BLaER1 (cell line): ENCODE results near the gene TPRG1.

Experiments
- H3K27ac ChIP-seq: shearing (Covaris generic); formaldehyde crosslinking; 2 replicates; pipeline ENCODE4 v1.8.1; 2022
- H3K27me3 ChIP-seq: shearing (Covaris generic); formaldehyde crosslinking; 2 replicates; pipeline ENCODE4 v1.8.1; 2022
- H3K36me3 ChIP-seq: shearing (Covaris generic); formaldehyde crosslinking; 2 replicates; pipeline ENCODE4 v1.8.1; 2022
- H3K4me1 ChIP-seq: shearing (Covaris generic); formaldehyde crosslinking; 2 replicates; pipeline ENCODE4 v1.8.1; 2022
- H3K4me2 ChIP-seq: shearing (Covaris generic); formaldehyde crosslinking; 2 replicates; pipeline ENCODE4 v1.8.1; 2022
- H3K4me3 ChIP-seq: shearing (Covaris generic); formaldehyde crosslinking; 2 replicates; pipeline ENCODE4 v1.8.1; 2022
- H3K9ac ChIP-seq: shearing (Covaris generic); formaldehyde crosslinking; 2 replicates; pipeline ENCODE4 v1.8.1; 2022
- H3K9me3 ChIP-seq: shearing (Covaris generic); formaldehyde crosslinking; 2 replicates; pipeline ENCODE4 v1.8.1; 2022
- H4K20me1 ChIP-seq: shearing (Covaris generic); formaldehyde crosslinking; 2 replicates; pipeline ENCODE4 v1.8.1; 2022
- Cebpa-rat ChIP-seq: shearing (Covaris generic); IDR thresholded peaks from 2 replicates; pipeline ENCODE4 v1.8.1; 2022

The TPRG1 gene

DNA sequence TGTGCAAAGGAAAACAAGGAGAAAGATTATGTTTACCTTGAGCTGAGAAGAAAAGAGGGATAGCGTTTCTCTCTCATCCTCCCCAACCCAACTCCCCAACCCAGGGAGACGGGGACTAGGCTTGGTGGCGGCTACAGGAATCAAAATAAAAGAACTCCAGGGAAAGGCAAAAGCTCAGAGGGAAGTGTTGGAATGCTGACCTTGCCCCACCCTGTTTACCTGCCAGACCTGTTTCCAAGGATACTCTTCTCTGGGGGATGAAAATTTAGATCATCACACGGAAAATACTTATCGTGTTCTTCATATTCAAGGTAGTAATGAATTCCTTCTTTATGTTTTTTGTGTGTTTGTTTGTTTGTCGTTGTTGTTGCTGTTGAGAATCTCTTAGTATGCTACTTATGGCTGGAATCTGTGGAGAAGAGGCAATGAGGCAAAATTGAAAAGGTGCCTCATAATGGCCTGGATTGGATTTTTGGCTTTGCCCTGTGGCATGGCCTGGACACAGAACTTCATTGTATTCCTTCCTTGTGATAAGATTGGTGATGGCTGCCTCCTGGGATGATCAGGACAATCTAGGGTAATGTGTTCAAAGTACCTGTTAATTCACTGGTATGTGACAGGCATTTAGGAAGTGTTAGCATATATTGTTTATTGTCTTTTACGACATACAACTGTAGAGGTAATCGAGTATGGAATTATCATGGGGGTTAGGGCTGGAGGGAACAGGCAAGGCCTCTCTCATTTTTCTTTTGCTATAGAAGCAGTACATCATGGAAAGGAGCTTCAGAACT is 11.1 kb upstream of the TPRG1 start:
- Histone ChIP-seq H3K4me1 (no peaks in the 10 kb centered on the region), H3K4me2 (no peak overlapping the region), H4K20me1 (no peaks in the 10 kb centered on the region), H3K27ac (no peak overlapping the region), H3K27me3 (no peaks in the 10 kb centered on the region), H3K36me3 (no peaks in the 10 kb centered on the region), H3K9me3 (no peaks in the 10 kb centered on the region), H3K4me3 (no peak overlapping the region), H3K9ac (no peak overlapping the region)
- TF ChIP-seq Cebpa-rat: no peak

DNA sequence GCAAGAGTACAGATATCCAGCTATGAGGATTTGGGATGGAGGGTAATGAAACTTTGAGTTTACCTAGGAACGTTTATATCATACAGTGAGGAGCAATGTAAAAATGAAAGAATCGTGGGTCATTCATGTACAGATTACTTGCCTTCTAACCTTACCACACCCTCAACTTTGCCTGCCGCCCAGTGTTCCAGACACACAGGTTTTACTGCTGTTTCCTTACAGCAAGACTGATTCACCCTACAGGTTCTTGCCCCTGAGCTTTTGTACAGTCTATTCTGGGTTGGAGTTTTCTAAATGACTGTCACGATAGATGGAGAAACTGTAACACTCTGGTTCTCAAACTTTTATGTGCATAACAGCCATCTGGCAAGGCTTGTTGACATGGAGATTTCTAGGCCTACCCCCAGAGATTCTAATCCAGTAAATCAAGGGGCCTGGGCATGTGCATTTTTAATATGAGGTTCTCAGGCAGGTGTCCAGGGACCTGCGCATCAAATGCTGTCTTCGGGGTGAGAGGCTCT is 6.6 kb upstream of the TPRG1 start:
- Histone ChIP-seq H4K20me1 (no peaks in the 10 kb centered on the region), H3K4me2 (no peak overlapping the region), H3K9ac (no peak overlapping the region), H3K36me3 (no peaks in the 10 kb centered on the region), H3K4me1 (no peaks in the 10 kb centered on the region), H3K27ac (no peak overlapping the region), H3K9me3 (no peaks in the 10 kb centered on the region), H3K4me3 (no peak overlapping the region), H3K27me3 (no peaks in the 10 kb centered on the region)
- no peak for TF ChIP-seq Cebpa-rat

DNA sequence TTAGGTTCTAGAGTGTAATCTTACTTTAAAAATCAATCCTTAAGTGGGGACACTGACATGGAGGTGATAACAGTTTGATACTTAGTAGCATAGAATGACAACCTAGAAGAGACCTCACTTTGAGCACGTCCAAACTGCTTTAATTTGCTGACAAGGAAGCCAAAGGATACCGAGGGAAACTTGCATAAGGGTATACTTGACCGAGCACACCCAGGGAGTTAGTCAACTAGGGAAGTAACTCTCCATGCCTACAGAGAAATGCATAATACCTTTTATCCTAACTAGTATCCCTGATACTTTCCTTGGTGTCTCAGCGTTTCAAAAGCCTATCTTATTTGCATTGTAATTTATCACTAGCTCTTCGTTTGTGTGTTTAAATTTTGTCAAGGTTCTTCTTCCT is 5.5 kb upstream of the TPRG1 start:
- H3K4me3 ChIP-seq: no peak overlapping the region
- TF ChIP-seq Cebpa-rat: no peak

DNA sequence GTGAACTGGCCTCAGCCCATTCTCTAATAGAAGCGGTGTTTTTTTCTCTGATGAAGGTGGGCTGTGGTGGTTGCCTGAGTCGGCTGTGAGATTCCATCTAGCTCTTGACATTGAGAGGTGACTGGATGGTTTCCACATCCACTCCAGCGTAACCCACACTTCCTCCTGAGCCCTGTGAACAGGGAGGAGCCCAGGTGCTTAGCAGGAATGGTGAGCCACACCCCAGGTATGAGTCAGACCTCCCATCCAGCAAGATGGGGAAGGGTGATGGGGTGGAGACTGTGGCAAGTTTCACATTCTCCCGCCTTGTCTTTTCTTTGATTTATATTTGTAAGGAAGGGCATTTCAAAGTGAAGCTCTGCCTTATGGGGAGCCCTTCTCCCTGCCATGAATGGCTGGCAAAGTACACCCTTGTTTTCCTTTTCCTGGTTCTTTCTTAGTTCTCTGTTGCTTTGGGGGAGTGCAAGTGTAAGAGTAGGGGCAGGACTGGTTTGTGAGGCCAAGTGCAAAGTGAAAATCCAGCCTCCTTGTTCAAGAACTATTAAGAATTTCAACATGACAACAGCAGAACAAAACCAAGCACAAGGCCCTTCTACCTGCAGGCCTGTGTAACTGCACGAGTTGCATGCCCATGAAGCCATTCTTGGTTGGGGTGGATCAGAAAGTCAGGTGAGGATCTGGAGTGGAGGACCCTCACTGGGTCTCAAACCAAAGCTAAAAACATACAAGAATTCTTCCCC is 4.6 kb upstream of the TPRG1 start:
- Histone ChIP-seq H3K9ac (no peak overlapping the region), H3K27me3 (no peaks in the 10 kb centered on the region), H3K4me2 (no peak overlapping the region), H3K4me3 (no peak overlapping the region), H3K36me3 (no peaks in the 10 kb centered on the region), H3K4me1 (no peaks in the 10 kb centered on the region), H3K9me3 (no peaks in the 10 kb centered on the region), H4K20me1 (no peaks in the 10 kb centered on the region), H3K27ac (no peak overlapping the region)
- no peak for TF ChIP-seq Cebpa-rat

More for the DNA sequence above, 5.5 kb upstream of the TPRG1 start:
- H4K20me1 ChIP-seq: no peaks in the 10 kb centered on the region
- H3K9ac ChIP-seq: no peak overlapping the region
- H3K36me3 ChIP-seq: no peaks in the 10 kb centered on the region
- H3K27ac ChIP-seq: no peak overlapping the region
- H3K4me1 ChIP-seq: no peaks in the 10 kb centered on the region
- H3K9me3 ChIP-seq: no peaks in the 10 kb centered on the region
- H3K4me2 ChIP-seq: no peak overlapping the region
- H3K27me3 ChIP-seq: no peaks in the 10 kb centered on the region

DNA sequence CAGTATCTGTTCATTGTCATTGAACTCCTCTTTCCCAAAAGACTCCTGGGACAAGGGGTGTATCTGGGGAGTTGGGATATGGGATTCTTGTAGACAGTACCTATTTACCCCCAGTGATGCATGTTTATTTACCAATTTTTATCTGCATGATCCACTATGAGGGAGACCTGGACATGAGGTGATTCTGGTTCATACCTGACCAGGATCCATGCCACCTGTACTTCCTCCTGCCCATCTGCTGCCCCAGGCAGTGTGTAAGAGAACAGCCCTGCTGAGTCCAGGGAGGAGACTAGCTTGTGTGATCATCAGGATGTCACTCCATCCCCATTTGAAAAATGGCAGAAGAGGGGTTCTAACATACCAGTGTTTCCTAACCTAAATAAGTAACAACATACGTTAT is 3.1 kb upstream of the TPRG1 start:
- no peak overlapping the region for H3K9ac ChIP-seq
- no peaks in the 10 kb centered on the region for H4K20me1 ChIP-seq
- no peak overlapping the region for H3K27ac ChIP-seq
- TF ChIP-seq Cebpa-rat: no peak
- no peak overlapping the region for H3K4me3 ChIP-seq
- H3K4me1 ChIP-seq: no peaks in the 10 kb centered on the region; the same call in 1 of the 2 replicates
- H3K9me3 ChIP-seq: no peaks in the 10 kb centered on the region
- no peaks in the 10 kb centered on the region for H3K36me3 ChIP-seq
- no peaks in the 10 kb centered on the region for H3K27me3 ChIP-seq
- H3K4me2 ChIP-seq: no peak overlapping the region

DNA sequence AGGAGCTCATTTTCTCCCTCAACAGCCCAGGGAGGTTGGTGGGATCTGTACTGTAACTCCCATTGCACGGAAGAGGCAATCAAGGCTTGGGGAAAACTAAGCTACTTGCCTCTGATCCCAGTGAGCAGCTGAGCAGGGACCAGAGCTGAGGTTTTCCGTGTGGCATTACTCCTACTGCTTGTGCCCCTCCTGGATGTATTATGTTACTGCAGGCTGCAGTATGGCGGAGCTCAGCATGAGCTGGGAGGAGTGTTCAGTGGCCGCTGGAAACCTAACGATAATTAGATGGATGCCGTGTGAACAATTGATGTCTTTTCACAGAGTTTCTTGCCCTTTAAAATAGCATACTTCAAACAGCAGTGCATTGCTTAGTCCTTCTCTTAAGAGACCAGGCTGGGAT is 2.0 kb upstream of the TPRG1 start:
- no peak overlapping the region for H3K27ac ChIP-seq
- H3K4me2 ChIP-seq: no peak overlapping the region
- H3K9ac ChIP-seq: no peak overlapping the region
- H3K9me3 ChIP-seq: no peaks in the 10 kb centered on the region
- H3K27me3 ChIP-seq: no peaks in the 10 kb centered on the region
- TF ChIP-seq Cebpa-rat: no peak
- no peaks in the 10 kb centered on the region; the same call in 1 of the 2 replicates for H3K4me1 ChIP-seq
- H4K20me1 ChIP-seq: no peaks in the 10 kb centered on the region
- H3K36me3 ChIP-seq: no peaks in the 10 kb centered on the region
- H3K4me3 ChIP-seq: no peak overlapping the region

DNA sequence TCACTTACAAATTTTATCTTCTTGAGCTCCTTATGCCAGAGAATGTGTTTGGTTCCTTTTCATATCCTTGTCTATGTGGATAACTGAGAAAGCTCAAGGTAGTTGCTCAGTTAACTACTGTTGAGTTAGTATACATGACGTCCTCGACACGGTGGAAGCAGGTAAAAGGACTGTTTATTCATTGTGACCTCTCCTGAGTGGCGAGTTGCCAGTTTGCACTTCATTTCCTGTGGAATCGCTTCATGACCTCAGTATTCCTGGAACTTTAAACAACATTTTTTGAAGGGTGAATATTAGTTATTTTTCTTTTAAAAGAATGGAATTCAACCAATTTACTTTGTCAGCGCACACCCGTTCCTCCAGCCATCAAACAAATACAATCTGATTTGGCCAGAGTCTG is 1.2 kb upstream of the TPRG1 start:
- H4K20me1 ChIP-seq: no peaks in the 10 kb centered on the region
- H3K36me3 ChIP-seq: no peaks in the 10 kb centered on the region
- no peak overlapping the region for H3K27ac ChIP-seq
- H3K9ac ChIP-seq: no peak overlapping the region
- no peaks in the 10 kb centered on the region for H3K27me3 ChIP-seq
- no peak overlapping the region for H3K4me2 ChIP-seq
- no peaks in the 10 kb centered on the region for H3K9me3 ChIP-seq
- TF ChIP-seq Cebpa-rat: no peak
- H3K4me1 ChIP-seq: no peaks in the 10 kb centered on the region; the same call in 1 of the 2 replicates
- no peak overlapping the region for H3K4me3 ChIP-seq

DNA sequence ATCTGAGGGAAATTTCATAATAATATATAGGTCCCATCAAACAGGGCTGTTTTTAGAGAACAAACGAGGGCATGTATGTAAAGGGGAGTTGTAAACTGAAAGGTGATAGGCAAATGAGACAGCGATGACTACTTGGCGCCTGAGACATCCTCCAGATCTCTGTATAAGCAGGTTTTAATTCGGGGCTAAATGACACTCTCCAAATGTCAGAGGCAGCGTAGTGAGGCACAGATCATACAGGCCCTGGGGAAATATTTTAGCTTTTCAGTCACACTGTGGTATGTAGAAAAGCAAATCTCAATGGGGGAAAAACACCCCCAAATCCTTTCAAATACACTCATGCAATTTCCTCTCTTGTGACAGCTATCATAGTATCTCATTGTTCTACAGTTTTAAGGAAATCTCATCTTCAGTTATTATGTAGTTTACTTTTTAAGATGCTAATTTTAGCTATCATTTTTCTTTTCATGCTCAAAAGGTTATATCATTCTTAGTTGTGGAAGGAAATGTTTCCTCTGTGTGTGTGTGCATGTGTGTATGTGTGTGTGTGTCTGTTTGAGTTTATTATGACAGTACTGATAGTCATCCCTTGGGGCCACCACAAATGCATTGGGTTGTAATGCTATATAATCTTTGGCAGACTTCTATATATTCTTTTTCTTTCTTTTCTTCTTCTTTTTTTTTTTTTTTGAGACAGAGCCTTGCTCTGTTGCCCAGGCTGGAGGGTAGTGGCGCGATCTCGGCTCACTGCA is 1.1 kb downstream of the TPRG1 start:
- Histone ChIP-seq H3K4me3 (no peak overlapping the region), H3K9ac (no peak overlapping the region), H3K27ac (no peak overlapping the region), H3K4me1 (no peaks in the 10 kb centered on the region; the same call in 1 of the 2 replicates), H3K9me3 (no peaks in the 10 kb centered on the region), H3K27me3 (no peaks in the 10 kb centered on the region), H3K4me2 (no peak overlapping the region), H3K36me3 (no peaks in the 10 kb centered on the region), H4K20me1 (no peaks in the 10 kb centered on the region)
- no peak for TF ChIP-seq Cebpa-rat

DNA sequence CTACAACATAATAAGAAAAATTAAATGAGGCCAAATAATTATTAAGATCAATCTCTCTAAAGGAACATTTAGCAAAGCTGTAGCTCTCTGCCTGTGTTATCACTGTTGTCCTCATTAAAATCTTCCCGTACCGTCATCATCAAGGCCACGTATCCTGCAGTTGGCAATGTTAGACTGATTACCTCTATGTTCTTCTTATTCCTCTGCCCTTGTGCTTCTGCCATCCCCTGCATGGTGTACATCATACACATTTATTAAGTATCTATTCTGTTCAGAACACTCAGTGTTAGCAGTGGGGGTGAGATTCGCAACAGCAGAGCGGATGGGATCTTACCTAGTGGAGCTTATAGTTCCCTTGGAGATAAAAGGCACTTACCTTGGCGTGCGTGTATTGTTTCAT is 12.8 kb downstream of the TPRG1 start:
- no peak for TF ChIP-seq Cebpa-rat
- Histone ChIP-seq H3K9ac (no peak overlapping the region), H3K9me3 (peaks cover 34% of the 10 kb centered on the region), H3K27me3 (no peaks in the 10 kb centered on the region), H4K20me1 (no peaks in the 10 kb centered on the region), H3K27ac (no peak overlapping the region), H3K4me3 (no peak overlapping the region), H3K4me2 (no peak overlapping the region), H3K4me1 (no peaks in the 10 kb centered on the region), H3K36me3 (no peaks in the 10 kb centered on the region)
